OCI-LY7 (cell line): Measurements from ENCODE around the gene ANAPC16. TPM values are rescaled to one million over a fixed set of nuclear protein-coding genes. Genes with fewer than 3 reads are reported as not detected.

Experiments used
- BruUV-seq: library from RNA; stranded (reverse); fragments of 400-500 nt; replicated peaks from 2 replicates; lab custom pipeline; 2021; lab: Mats Ljungman, UMichigan
- CTCF ChIA-PET: fragments of 300-600 bp; sonication (Branson Sonifier 250); formaldehyde crosslinking; loops from one replicate; lab custom pipeline; 2022; ENCODE audit warnings: antibody characterized with exemption; ENCODE audit not compliant: unreplicated experiment; lab: Charles Lee
- POLR2A ChIA-PET: fragments of 300-600 bp; sonication (Branson Sonifier 250); formaldehyde crosslinking; loops from one replicate; lab custom pipeline; 2022; ENCODE audit warnings: antibody characterized with exemption; lab: Charles Lee
- DNase-seq: peaks from one replicate; pipeline ENCODE4 v3.0.0-alpha.2; 2015; ENCODE audit warnings: low spot score
- H2AFZ ChIP-seq: fragments of 200-600 bp; sonication (generic), shearing (Covaris generic); 2 replicates; pipeline ENCODE4 v1.6.1; 2014; ENCODE audit warnings: mild to moderate bottlenecking, antibody characterized with exemption, low read length, moderate library complexity
- H3K27ac ChIP-seq: fragments of 200-600 bp; sonication (generic); 2 replicates; pipeline ENCODE4 v1.5.1; 2014; ENCODE audit warnings: mixed run types, low read depth, mild to moderate bottlenecking, moderate library complexity, low read length, inconsistent platforms; ENCODE audit not compliant: poor library complexity, severe bottlenecking
- H3K36me3 ChIP-seq: fragments of 200-600 bp; sonication (generic); 2 replicates; pipeline ENCODE4 v1.6.1; 2014; ENCODE audit warnings: mild to moderate bottlenecking, antibody characterized with exemption, low read length, moderate library complexity, mixed read lengths; ENCODE audit not compliant: insufficient read depth
- H3K4me1 ChIP-seq: fragments of 200-600 bp; sonication (generic); 2 replicates; pipeline ENCODE4 v1.5.1; 2014; ENCODE audit warnings: mild to moderate bottlenecking, low read length; ENCODE audit not compliant: insufficient read depth, poor library complexity, severe bottlenecking
- H3K4me2 ChIP-seq: fragments of 200-600 bp; sonication (generic); 2 replicates; pipeline ENCODE4 v1.6.1; 2014; ENCODE audit warnings: mild to moderate bottlenecking, low read length
- H3K4me3 ChIP-seq: fragments of 200-600 bp; sonication (generic); 2 replicates; pipeline ENCODE4 v1.5.1; 2014; ENCODE audit warnings: mild to moderate bottlenecking, low read depth, low read length; ENCODE audit not compliant: poor library complexity, severe bottlenecking
- H3K79me2 ChIP-seq: fragments of 200-600 bp; sonication (generic); 2 replicates; pipeline ENCODE4 v1.6.1; 2016; ENCODE audit warnings: low read depth, mild to moderate bottlenecking, low read length, moderate library complexity, mixed read lengths; ENCODE audit not compliant: insufficient read depth
- H3K9me2 ChIP-seq: fragments of 200-600 bp; sonication (generic); 2 replicates; pipeline ENCODE4 v1.6.1; 2016; ENCODE audit warnings: mild to moderate bottlenecking, low read length, mixed read lengths; ENCODE audit not compliant: insufficient read depth
- H3K9me3 ChIP-seq: fragments of 200-600 bp; sonication (generic); 2 replicates; pipeline ENCODE4 v1.6.1; 2014; ENCODE audit warnings: mild to moderate bottlenecking, mixed run types, low read length, mixed read lengths
- H4K20me1 ChIP-seq: fragments of 200-600 bp; sonication (generic); 2 replicates; pipeline ENCODE4 v1.6.1; 2014; ENCODE audit warnings: mild to moderate bottlenecking, antibody characterized with exemption, low read length, moderate library complexity, mixed read lengths; ENCODE audit not compliant: insufficient read depth
- EZH2phosphoT487 ChIP-seq: fragments of 200-600 bp; sonication (generic); IDR thresholded peaks from 2 replicates; pipeline ENCODE4 v1.6.1; 2018; ENCODE audit warnings: low read depth, borderline replicate concordance, mild to moderate bottlenecking, mixed run types, antibody characterized with exemption, low read length, moderate library complexity, mixed read lengths
- intact Hi-C: fragments of 100-400 bp; cut with micrococcal nuclease; formaldehyde crosslinking; loops from one replicate; pipeline ENCODE4 v1.10.0; 2022; ENCODE audit not compliant: unreplicated experiment
- total RNA-seq, 2 experiments: library from RNA; depleted of rRNA in 1 of 2; stranded (reverse); fragments of >200 nt in 1 of 2; shearing (Covaris generic) in 1 of 2; gene quantifications; 2 replicates each; pipeline ENCODE4 v1.2.3, GENCODE V29; 2014 to 2022
- TF ChIP-seq, protein P1 (sequence below): fragments of 200-600 bp; sonication (generic); conservative IDR thresholded peaks from 2 replicates; pipeline ENCODE4 v1.5.1; 2014; ENCODE audit warnings: mild to moderate bottlenecking, antibody characterized with exemption, low read length, moderate library complexity, mixed read lengths

Gene ANAPC16
- total RNA-seq, 2 experiments from 2014 or later: 68.0 to 92.8 TPM

DNA sequence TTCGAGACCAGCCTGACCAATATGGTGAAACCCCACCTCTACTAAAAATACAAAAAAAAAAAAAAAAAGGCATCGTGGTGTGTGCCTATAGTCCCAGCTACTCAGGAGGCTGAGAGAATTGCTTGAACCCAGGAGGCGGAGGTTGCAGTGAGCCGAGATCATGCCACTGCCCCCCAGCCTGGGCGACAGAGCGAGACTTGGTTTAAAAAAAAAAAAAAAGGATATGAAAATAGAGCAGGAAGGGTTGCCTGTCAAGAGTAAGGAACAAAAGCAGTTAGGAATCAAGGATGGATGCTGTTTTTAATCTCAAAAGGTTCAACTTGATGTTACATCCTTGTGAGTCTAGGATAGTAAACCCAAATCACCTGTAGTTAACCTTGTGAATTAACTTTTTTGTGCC lies 12.0 kb downstream of the ANAPC16 start:
- no peak for DNase-seq
- Histone ChIP-seq H3K36me3 (peaks cover 78% of the 10 kb centered on the region), H2AFZ (no peak overlapping the region), H3K79me2 (peaks cover 47% of the 10 kb centered on the region; the same call in 1 of the 2 replicates), H3K4me2 (peak overlapping the region; percentile 18; the same call in 1 of the 2 replicates), H3K27ac (peak overlapping the region; percentile 26), H3K4me1 (peaks cover 25% of the 10 kb centered on the region), H4K20me1 (0 out of 2 replicates have a peak, but pooled peaks cover 3% of the 10 kb centered on the region), H3K4me3 (no peak overlapping the region), H3K9me2 (no peaks in the 10 kb centered on the region), H3K9me3 (no peaks in the 10 kb centered on the region)
- TF ChIP-seq EZH2phosphoT487: no peak
- TF ChIP-seq, protein P1, sequence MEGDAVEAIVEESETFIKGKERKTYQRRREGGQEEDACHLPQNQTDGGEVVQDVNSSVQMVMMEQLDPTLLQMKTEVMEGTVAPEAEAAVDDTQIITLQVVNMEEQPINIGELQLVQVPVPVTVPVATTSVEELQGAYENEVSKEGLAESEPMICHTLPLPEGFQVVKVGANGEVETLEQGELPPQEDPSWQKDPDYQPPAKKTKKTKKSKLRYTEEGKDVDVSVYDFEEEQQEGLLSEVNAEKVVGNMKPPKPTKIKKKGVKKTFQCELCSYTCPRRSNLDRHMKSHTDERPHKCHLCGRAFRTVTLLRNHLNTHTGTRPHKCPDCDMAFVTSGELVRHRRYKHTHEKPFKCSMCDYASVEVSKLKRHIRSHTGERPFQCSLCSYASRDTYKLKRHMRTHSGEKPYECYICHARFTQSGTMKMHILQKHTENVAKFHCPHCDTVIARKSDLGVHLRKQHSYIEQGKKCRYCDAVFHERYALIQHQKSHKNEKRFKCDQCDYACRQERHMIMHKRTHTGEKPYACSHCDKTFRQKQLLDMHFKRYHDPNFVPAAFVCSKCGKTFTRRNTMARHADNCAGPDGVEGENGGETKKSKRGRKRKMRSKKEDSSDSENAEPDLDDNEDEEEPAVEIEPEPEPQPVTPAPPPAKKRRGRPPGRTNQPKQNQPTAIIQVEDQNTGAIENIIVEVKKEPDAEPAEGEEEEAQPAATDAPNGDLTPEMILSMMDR: no peak
- CTCF ChIA-PET: no interaction called here
- no TSS peak for BruUV-seq
- intact Hi-C loops: no loop called here
- POLR2A ChIA-PET: interaction anchor here (1.2 kb wide), 1 partner anchor 104 kb away, joined by 3 read pairs; no protein-coding TSS in a partner anchor

DNA sequence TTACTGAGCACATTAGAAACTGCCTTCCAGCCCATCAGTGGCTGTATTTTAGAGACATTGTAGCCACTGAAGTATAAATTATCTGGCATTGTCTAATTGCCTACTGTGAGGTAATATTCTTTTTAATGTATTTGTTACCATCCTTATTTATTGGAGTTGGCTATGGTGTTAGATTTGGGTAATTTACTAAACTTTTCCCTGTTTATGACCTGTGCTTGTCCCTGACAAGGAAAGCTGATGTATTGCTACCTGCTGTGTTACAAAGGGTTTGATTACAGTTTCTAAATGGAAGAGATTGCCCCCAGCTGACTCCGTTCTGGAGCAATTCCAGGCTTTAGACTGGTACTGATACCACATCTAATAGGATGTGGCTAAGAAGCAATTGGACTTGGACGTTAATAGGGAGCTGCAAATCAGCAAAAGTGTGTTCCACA lies 12.5 kb downstream of the ANAPC16 start:
- ChIA-PET POLR2A (interaction anchor here (0.8 to 1.9 kb wide), 4 partner anchors 9 to 103 kb away, joined by 3 to 9 read pairs (median 4); no protein-coding TSS in a partner anchor), CTCF (interaction anchor here (1.2 to 1.5 kb wide), 2 partner anchors 102 to 104 kb away, joined by 3 to 4 read pairs; no protein-coding TSS in a partner anchor)
- no peaks in the 10 kb centered on the region for H3K9me3 ChIP-seq
- H3K79me2 ChIP-seq: peaks cover 42% of the 10 kb centered on the region; the same call in 1 of the 2 replicates
- H3K4me3 ChIP-seq: no peak overlapping the region
- no peak for TF ChIP-seq EZH2phosphoT487
- TF ChIP-seq, protein P1: no peak
- peak overlapping the region; percentile 26 for H3K27ac ChIP-seq
- 0 out of 2 replicates have a peak, but pooled peaks cover 3% of the 10 kb centered on the region for H4K20me1 ChIP-seq
- H3K4me2 ChIP-seq: peak overlapping the region; percentile 18
- H3K9me2 ChIP-seq: no peaks in the 10 kb centered on the region
- intact Hi-C loops: no loop called here
- DNase-seq: no peak
- no peak overlapping the region for H2AFZ ChIP-seq
- H3K36me3 ChIP-seq: peaks cover 80% of the 10 kb centered on the region
- H3K4me1 ChIP-seq: peaks cover 20% of the 10 kb centered on the region
- no TSS peak for BruUV-seq
